Keratinocyte (primary cell): ENCODE measurements around the gene LTBP3.

Experiments used
- CTCF ChIP-seq, 3 experiments: IDR thresholded peaks in 1 of 3; conservative IDR thresholded peaks in 1 of 3; optimal IDR thresholded peaks in 1 of 3; 2 replicates in 2 of 3; 3 replicates in 1 of 3; pipeline versions ENCODE3 to v1.5.1; 2011; ENCODE audit warnings: low read length in 3 of 3, mild to moderate bottlenecking in 3 of 3, moderate library complexity in 2 of 3, control low read depth in 1 of 3, inconsistent platforms in 1 of 3; ENCODE audit not compliant: insufficient read depth in 2 of 3; ENCODE audit errors: extremely low read depth in 1 of 3
- EZH2 ChIP-seq: IDR thresholded peaks from one replicate; pipeline ENCODE4 v1.6.1; 2012; ENCODE audit warnings: inconsistent platforms, mild to moderate bottlenecking, low read length, moderate library complexity

DNA sequence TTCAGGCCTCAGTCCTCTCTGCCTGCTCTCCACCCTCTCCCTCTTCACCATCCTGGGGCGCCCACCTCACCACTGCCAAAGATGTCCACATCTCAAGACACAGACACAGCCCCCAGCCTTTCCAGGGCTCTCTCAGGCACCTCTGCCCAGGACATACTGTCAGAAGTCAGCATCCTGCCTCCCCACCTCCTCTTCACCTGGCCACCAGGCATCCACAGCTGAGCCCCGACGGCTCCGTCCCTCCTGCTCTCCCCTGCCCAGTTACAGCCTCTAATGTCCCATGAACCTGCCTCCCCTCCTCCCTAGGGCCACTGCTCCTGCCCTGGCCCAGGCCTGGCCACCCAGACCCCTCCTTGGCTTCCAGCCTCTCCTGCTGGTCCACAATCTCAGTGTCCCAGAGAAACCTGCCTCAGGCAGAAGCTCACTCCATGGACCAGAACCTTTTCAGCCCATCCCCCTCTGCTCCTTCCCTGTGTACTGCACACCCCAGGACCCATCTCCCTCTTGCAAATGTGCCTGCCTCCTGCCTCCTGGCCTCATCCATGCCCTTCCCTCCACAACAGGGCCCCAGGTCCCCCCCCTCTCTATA lies 3.2 kb downstream of the LTBP3 start:
- no peak for TF ChIP-seq CTCF (optimal IDR thresholded peaks at IDR 0.05 in 1 of 3, IDR thresholded peaks at IDR 0.05 in 1 of 3, conservative IDR thresholded peaks at IDR 0.05 in 1 of 3; ENCODE audit: extremely low read depth in 1 of 3, insufficient read depth in 2 of 3, low read length in 3 of 3)
- TF ChIP-seq EZH2, result no peak
